GM21360 (cell line): ENCODE results near the gene ABHD8.

Experiments used
- ATAC-seq: cut with Tn5 transposase; IDR thresholded peaks from one replicate; pipeline ENCODE4 v1.9.1; 2021; ENCODE audit warnings: mild to moderate bottlenecking, moderate library complexity; ENCODE audit not compliant: unreplicated experiment

ABHD8 gene, protein sequence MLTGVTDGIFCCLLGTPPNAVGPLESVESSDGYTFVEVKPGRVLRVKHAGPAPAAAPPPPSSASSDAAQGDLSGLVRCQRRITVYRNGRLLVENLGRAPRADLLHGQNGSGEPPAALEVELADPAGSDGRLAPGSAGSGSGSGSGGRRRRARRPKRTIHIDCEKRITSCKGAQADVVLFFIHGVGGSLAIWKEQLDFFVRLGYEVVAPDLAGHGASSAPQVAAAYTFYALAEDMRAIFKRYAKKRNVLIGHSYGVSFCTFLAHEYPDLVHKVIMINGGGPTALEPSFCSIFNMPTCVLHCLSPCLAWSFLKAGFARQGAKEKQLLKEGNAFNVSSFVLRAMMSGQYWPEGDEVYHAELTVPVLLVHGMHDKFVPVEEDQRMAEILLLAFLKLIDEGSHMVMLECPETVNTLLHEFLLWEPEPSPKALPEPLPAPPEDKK

GRCh38 chr19:17303167-17303939 lies at the start of gene ABHD8:
Gene ABHD8, minus strand, starts transcription at chr19:17303425. Its CDS starts 1,809 bp downstream, at chr19:17301616.
- peak; percentile 46 for ATAC-seq

- no peak for ATAC-seq
Measured at GRCh38 chr19:17352608-17353280, 49.5 kb upstream of the ABHD8 start.

- no peak for ATAC-seq
Measured at GRCh38 chr19:17351815-17352435, 48.7 kb upstream of the ABHD8 start.

GRCh38 chr19:17348700-17349099 lies 45.5 kb upstream of the ABHD8 start:
- ATAC-seq, result no peak

DNA sequence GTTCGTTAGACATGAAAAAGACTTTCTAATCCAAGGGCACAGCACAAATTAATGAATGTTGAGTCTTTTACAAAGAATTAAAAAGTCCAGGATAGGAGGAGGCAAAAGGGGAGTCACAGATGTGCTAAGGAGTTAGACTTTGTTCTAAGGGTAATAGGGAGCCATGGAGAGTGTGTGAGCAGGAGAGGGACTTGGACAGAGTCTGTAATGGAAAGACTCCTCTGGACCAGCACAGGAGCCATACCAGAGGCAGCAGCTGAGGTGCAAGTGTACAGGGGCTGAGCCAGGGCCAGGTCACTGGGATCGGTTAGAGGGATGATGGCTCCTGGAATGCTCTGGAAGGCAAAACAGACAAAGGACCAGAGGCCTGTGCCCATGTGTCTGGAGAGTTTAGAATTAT lies 44.7 kb upstream of the ABHD8 start:
- no peak for ATAC-seq

DNA sequence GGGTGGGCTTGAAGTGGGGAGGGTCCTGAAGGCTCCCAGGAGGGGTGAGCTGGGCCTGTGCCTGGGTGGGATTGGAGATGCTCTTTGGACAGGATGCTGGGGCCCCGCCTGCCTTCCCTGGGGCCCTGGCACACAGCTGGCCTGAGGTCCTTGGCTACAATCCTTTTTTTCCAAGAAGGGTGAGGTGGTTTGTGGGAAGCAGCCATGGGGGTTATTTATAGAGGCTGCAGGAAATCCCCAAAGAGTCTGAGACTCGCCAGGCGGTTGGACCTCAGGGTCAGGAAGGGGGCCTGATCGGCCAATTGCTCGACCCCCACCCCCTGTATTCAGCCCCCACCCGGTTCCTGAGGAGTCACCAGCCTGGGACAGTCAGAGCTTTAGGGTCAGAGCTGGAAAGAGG lies 44.1 kb upstream of the ABHD8 start:
- ATAC-seq, result no peak

GRCh38 chr19:17346109-17346671 lies 43.0 kb upstream of the ABHD8 start:
- ATAC-seq, result no peak

DNA sequence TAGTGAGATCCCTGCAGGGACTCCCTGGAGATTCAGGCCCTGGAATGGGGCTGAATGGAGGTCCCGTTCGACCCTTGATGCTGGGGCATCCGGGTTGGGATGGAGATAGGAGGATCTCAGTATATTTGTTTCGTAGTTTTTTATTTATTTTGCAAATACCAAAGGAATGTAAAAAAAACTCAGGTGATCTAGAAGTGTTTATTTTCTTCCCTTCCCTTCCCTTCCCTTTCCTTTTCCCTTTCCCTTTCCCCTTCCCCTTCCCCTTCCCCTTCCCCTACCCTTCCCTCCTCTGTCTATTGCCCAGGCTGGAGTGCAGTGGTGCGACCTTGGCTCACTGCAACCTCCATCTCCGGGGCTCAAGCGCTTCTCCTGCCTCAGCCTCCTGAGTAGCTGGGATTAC lies 38.6 kb upstream of the ABHD8 start:
- no peak for ATAC-seq

GRCh38 chr19:17341386-17341785 lies 38.2 kb upstream of the ABHD8 start:
- ATAC-seq, result no peak

GRCh38 chr19:17340871-17341357 lies 37.7 kb upstream of the ABHD8 start:
- ATAC-seq, result no peak

DNA sequence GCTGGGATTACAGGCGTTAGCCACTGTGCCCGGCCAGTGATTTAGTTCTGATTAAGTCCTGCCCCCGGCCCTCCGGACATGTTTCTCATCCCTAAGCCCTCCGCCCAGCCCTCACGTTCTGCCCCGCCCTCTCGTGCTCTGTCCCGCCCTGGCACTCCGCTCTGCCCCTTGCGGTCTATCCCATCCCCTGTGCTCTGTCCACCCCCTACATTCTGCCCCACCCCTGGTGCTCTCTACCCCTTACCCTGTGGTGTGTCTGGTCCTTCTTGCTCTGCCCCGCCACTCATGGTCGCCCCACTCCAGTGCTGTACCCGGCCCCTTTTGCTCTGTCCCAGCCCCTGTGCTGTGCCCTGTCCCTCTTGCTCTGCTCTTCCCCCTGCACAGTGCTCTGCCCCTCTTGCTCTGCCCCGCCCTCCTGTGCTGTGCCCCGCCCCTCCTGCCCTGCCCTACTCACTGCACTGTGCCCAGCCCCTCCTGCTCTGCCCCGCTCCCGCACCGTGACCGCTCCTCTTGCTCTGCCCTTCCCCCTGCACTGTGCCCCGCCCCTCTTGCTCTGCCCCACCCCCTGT lies 37.2 kb upstream of the ABHD8 start:
- ATAC-seq, result no peak

DNA sequence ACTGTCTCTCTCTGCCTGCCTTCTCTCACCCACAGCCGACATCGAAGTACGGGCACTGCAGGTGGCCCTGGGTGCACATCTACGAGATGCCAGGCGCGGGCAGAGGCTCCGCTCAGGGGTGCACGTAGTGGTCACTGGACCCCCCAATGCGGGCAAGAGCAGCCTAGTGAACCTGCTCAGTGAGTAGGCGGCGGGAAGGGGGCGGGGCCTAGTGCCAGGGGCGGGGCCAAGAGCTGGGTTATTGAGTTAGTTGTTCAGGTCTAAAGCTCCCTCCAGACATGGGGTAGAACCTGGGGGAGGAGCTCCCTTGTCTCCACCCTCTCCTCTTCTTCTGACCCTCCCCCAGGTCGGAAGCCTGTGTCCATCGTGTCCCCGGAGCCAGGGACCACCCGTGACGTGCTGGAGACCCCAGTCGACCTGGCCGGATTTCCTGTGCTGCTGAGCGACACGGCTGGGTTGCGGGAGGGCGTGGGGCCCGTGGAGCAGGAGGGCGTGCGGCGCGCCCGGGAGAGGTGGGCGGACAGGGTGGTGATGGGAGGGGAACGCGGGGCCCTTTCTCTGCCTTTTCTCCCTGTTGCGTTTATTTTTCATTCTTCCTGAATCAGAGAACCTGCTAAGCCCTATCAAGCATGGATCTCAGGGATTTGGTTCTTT lies 36.0 kb upstream of the ABHD8 start:
- no peak for ATAC-seq

GRCh38 chr19:17338433-17339078 lies 35.3 kb upstream of the ABHD8 start:
- no peak for ATAC-seq

DNA sequence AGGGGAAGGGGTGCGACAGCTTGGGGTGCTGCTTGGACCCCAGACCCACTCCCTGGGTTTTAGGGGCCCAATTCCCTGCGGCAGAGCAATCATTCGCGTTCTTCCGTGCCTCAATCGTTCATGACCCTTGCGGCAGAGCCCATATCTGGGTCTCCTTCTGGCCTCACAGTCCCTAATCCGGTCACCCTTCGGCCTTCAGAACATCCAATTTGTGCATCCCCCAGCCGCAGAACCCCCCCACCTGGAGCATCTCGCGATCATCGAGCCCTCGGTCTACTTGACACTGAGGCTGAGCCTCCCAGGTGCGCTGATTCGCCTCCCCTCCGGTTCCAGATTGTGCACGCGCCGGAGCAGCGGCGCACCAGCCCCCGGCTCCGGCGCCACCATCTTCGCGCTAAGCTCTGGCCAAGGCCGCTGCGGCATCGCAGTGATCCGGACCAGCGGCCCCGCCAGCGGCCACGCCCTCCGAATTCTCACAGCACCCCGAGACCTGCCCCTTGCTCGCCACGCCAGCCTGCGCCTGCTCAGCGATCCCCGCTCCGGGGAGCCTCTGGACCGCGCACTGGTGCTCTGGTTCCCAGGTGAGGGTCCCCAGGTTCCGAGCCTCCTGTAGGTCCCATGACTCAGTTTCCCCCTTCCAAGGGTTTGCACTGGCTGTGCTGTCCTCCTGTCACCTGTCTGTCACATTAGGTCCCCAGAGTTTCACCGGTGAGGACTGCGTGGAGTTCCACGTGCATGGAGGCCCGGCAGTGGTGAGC lies 34.6 kb upstream of the ABHD8 start:
- ATAC-seq, result no peak

- peak; percentile 73 for ATAC-seq
Measured at GRCh38 chr19:17336872-17337674, 33.8 kb upstream of the ABHD8 start, which contains the start of gene GTPBP3. Gene GTPBP3, plus strand, starts transcription at chr19:17337553. Its CDS starts 59 bp downstream, at chr19:17337612.

DNA sequence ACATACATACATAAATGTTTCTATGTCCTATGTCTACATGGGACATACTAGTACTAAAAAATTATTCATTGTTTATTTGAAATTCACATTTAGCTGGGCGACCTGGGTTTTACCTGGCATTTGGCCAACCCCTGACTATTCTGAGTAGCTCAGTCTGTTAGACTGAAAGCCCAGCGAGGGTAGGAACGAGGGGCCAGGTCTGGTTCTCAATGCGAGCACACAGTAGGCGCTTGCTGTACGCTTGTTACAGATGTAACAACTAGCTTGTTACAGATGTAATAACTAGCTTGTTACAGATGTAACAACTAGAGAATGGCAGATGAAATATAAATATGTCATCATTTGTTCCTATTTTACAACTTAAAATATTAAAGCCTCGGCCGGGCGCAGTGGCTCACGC lies 32.4 kb upstream of the ABHD8 start:
- ATAC-seq, result no peak
